ENCODE data around the gene THOC1.

Gene THOC1

GRCh38 chr18:225745-226144 lies 42.1 kb downstream of the THOC1 start:
- no peak overlapping the region for H4K91ac ChIP-seq (ENCODE audit: low read length)
- no peak overlapping the region for H2BK5ac ChIP-seq (ENCODE audit: low read depth, low read length, poor library complexity, severe bottlenecking)

GRCh38 chr18:220708-221107 lies 47.1 kb downstream of the THOC1 start:
- H3K4ac ChIP-seq (ENCODE audit: low read depth in 1 of 2, low read length in 2 of 2): no peak overlapping the region
- no peak overlapping the region for H3K4me3 ChIP-seq (ENCODE audit: insufficient read depth in 1 of 2, low read depth in 1 of 2, low read length in 2 of 2)
- H3K23ac ChIP-seq (ENCODE audit: low read length in 2 of 2): no peak overlapping the region
- H2BK5ac ChIP-seq (ENCODE audit: low read depth, low read length, poor library complexity, severe bottlenecking): no peak overlapping the region
- no peaks in the 10 kb centered on the region for H3K27me3 ChIP-seq (ENCODE audit: control insufficient read depth in 1 of 2, insufficient read depth in 1 of 2, low read length in 2 of 2)
- no peak overlapping the region for H2AK5ac ChIP-seq (ENCODE audit: low read length, severe bottlenecking)
- no peaks in the 10 kb centered on the region for H3K4me1 ChIP-seq (ENCODE audit: control insufficient read depth, insufficient read depth, low read depth, low read length)
- no peak overlapping the region for H4K91ac ChIP-seq (ENCODE audit: low read length)
- H4K8ac ChIP-seq (ENCODE audit: low read length): no peak overlapping the region
- H3K9ac ChIP-seq (ENCODE audit: low read length): no peak overlapping the region
- H3K9me3 ChIP-seq (ENCODE audit: control insufficient read depth, low read length): no peaks in the 10 kb centered on the region
- H3K4me2 ChIP-seq (ENCODE audit: low read length, poor library complexity, severe bottlenecking): no peak overlapping the region
- no peak overlapping the region for H2BK120ac ChIP-seq (ENCODE audit: low read depth, low read length)
- H3K18ac ChIP-seq (ENCODE audit: low read depth in 1 of 2, low read length in 2 of 2): no peak overlapping the region
- no peak overlapping the region for H2BK12ac ChIP-seq (ENCODE audit: low read length in 2 of 2)
- no peak for DNase-seq
- H3K36me3 ChIP-seq (ENCODE audit: control insufficient read depth in 1 of 2, insufficient read depth in 2 of 2, low read depth in 1 of 2, low read length in 2 of 2): peaks cover 7 to 73% of the 10 kb centered on the region in 2 experiments
- peaks cover 2% of the 10 kb centered on the region for H3K79me1 ChIP-seq (replicated peaks; ENCODE audit: low read length, poor library complexity, severe bottlenecking)
- no peak overlapping the region for H2AFZ ChIP-seq (ENCODE audit: low read depth, low read length)
- H3K14ac ChIP-seq (ENCODE audit: low read length in 2 of 2): no peak overlapping the region
- H2BK15ac ChIP-seq (ENCODE audit: low read depth, poor library complexity, severe bottlenecking): no peak overlapping the region
- no peak overlapping the region for H3K27ac ChIP-seq (ENCODE audit: low read length, poor library complexity, severe bottlenecking)

More at GRCh38 chr18:225745-226144, 42.1 kb downstream of the THOC1 start:
- Histone ChIP-seq H3K23ac (ENCODE audit: low read length in 2 of 2) (no peak overlapping the region), H3K27me3 (ENCODE audit: control insufficient read depth in 1 of 2, insufficient read depth in 1 of 2, low read length in 2 of 2) (no peaks in the 10 kb centered on the region), H3K4me1 (ENCODE audit: control insufficient read depth, insufficient read depth, low read depth, low read length) (no peaks in the 10 kb centered on the region), H2BK12ac (ENCODE audit: low read length in 2 of 2) (no peak overlapping the region), H2BK120ac (ENCODE audit: low read depth, low read length) (no peak overlapping the region), H3K79me1 (replicated peaks; ENCODE audit: low read length, poor library complexity, severe bottlenecking) (peaks cover 4% of the 10 kb centered on the region), H2AK5ac (ENCODE audit: low read length, severe bottlenecking) (no peak overlapping the region), H4K8ac (ENCODE audit: low read length) (no peak overlapping the region), H3K36me3 (ENCODE audit: control insufficient read depth in 1 of 2, insufficient read depth in 2 of 2, low read depth in 1 of 2, low read length in 2 of 2) (peaks cover 4 to 52% of the 10 kb centered on the region in 2 experiments), H3K9me3 (ENCODE audit: control insufficient read depth, low read length) (no peaks in the 10 kb centered on the region), H2BK15ac (ENCODE audit: low read depth, poor library complexity, severe bottlenecking) (no peak overlapping the region), H3K27ac (ENCODE audit: low read length, poor library complexity, severe bottlenecking) (no peak overlapping the region), H3K4me2 (ENCODE audit: low read length, poor library complexity, severe bottlenecking) (no peak overlapping the region), H3K9ac (ENCODE audit: low read length) (no peak overlapping the region), H3K4ac (ENCODE audit: low read depth in 1 of 2, low read length in 2 of 2) (no peak overlapping the region), H3K4me3 (ENCODE audit: insufficient read depth in 1 of 2, low read depth in 1 of 2, low read length in 2 of 2) (no peak overlapping the region), H3K18ac (ENCODE audit: low read depth in 1 of 2, low read length in 2 of 2) (no peak overlapping the region), H2AFZ (ENCODE audit: low read depth, low read length) (no peak overlapping the region), H3K14ac (ENCODE audit: low read length in 2 of 2) (no peak overlapping the region)
- 100% methylated on average over 3 of the region's 4 CpGs for WGBS
- no peak for DNase-seq

- no peak for DNase-seq
- Histone ChIP-seq H2AFZ (ENCODE audit: low read depth, low read length) (no peak overlapping the region), H3K36me3 (ENCODE audit: control insufficient read depth in 1 of 2, insufficient read depth in 2 of 2, low read depth in 1 of 2, low read length in 2 of 2) (peaks cover 7 to 75% of the 10 kb centered on the region in 2 experiments), H2BK15ac (ENCODE audit: low read depth, poor library complexity, severe bottlenecking) (no peak overlapping the region), H3K4me1 (ENCODE audit: control insufficient read depth, insufficient read depth, low read depth, low read length) (no peaks in the 10 kb centered on the region), H2AK5ac (ENCODE audit: low read length, severe bottlenecking) (no peak overlapping the region), H3K27me3 (ENCODE audit: control insufficient read depth in 1 of 2, insufficient read depth in 1 of 2, low read length in 2 of 2) (no peaks in the 10 kb centered on the region), H4K91ac (ENCODE audit: low read length) (no peak overlapping the region), H4K8ac (ENCODE audit: low read length) (no peak overlapping the region), H3K18ac (ENCODE audit: low read depth in 1 of 2, low read length in 2 of 2) (no peak overlapping the region), H3K79me1 (replicated peaks; ENCODE audit: low read length, poor library complexity, severe bottlenecking) (peaks cover 4% of the 10 kb centered on the region), H3K14ac (ENCODE audit: low read length in 2 of 2) (no peak overlapping the region), H2BK5ac (ENCODE audit: low read depth, low read length, poor library complexity, severe bottlenecking) (no peak overlapping the region), H3K4ac (ENCODE audit: low read depth in 1 of 2, low read length in 2 of 2) (no peak overlapping the region), H2BK12ac (ENCODE audit: low read length in 2 of 2) (no peak overlapping the region), H3K4me3 (ENCODE audit: insufficient read depth in 1 of 2, low read depth in 1 of 2, low read length in 2 of 2) (no peak overlapping the region), H3K9me3 (ENCODE audit: control insufficient read depth, low read length) (no peaks in the 10 kb centered on the region), H3K27ac (ENCODE audit: low read length, poor library complexity, severe bottlenecking) (no peak overlapping the region), H2BK120ac (ENCODE audit: low read depth, low read length) (no peak overlapping the region), H3K4me2 (ENCODE audit: low read length, poor library complexity, severe bottlenecking) (no peak overlapping the region), H3K23ac (ENCODE audit: low read length in 2 of 2) (no peak overlapping the region), H3K9ac (ENCODE audit: low read length) (no peak overlapping the region)
- 95% methylated on average over 3 of the region's 5 CpGs for WGBS
These were observed 50.1 kb downstream of the THOC1 start for GRCh38 chr18:217532-218336.

GRCh38 chr18:215448-216010 lies 52.3 kb downstream of the THOC1 start:
- Histone ChIP-seq H2AK5ac (ENCODE audit: low read length, severe bottlenecking) (no peak overlapping the region), H3K9ac (ENCODE audit: low read length) (no peak overlapping the region), H3K4ac (ENCODE audit: low read depth in 1 of 2, low read length in 2 of 2) (no peak overlapping the region), H2BK12ac (ENCODE audit: low read length in 2 of 2) (no peak overlapping the region), H3K27ac (ENCODE audit: low read length, poor library complexity, severe bottlenecking) (no peak overlapping the region), H3K36me3 (ENCODE audit: control insufficient read depth in 1 of 2, insufficient read depth in 2 of 2, low read depth in 1 of 2, low read length in 2 of 2) (peaks cover 13 to 86% of the 10 kb centered on the region in 2 experiments), H2BK120ac (ENCODE audit: low read depth, low read length) (no peak overlapping the region), H2AFZ (ENCODE audit: low read depth, low read length) (no peak overlapping the region), H3K9me3 (ENCODE audit: control insufficient read depth, low read length) (no peaks in the 10 kb centered on the region), H3K18ac (ENCODE audit: low read depth in 1 of 2, low read length in 2 of 2) (no peak overlapping the region), H3K27me3 (ENCODE audit: control insufficient read depth in 1 of 2, insufficient read depth in 1 of 2, low read length in 2 of 2) (no peaks in the 10 kb centered on the region), H4K91ac (ENCODE audit: low read length) (no peak overlapping the region), H4K8ac (ENCODE audit: low read length) (no peak overlapping the region), H3K4me2 (ENCODE audit: low read length, poor library complexity, severe bottlenecking) (no peak overlapping the region), H3K79me1 (replicated peaks; ENCODE audit: low read length, poor library complexity, severe bottlenecking) (peaks cover 9% of the 10 kb centered on the region), H3K23ac (ENCODE audit: low read length in 2 of 2) (no peak overlapping the region), H2BK5ac (ENCODE audit: low read depth, low read length, poor library complexity, severe bottlenecking) (no peak overlapping the region), H3K4me1 (ENCODE audit: control insufficient read depth, insufficient read depth, low read depth, low read length) (peaks cover 2% of the 10 kb centered on the region), H3K4me3 (ENCODE audit: insufficient read depth in 1 of 2, low read depth in 1 of 2, low read length in 2 of 2) (no peak overlapping the region), H3K14ac (ENCODE audit: low read length in 2 of 2) (no peak overlapping the region), H2BK15ac (ENCODE audit: low read depth, poor library complexity, severe bottlenecking) (no peak overlapping the region)
- no peak for DNase-seq
- WGBS: 94% methylated on average over 4 of the region's 5 CpGs
